Testis (tissue), 3 donors: ENCODE results near the gene FABP1. TPM values are rescaled to one million over a fixed set of nuclear protein-coding genes. Genes with fewer than 3 reads are reported as not detected.

Experiments used
- DNase-seq: peaks from one replicate; pipeline ENCODE4 v3.0.0-alpha.2; 2019
- H3K27ac ChIP-seq, 2 donors: fragments of 200-600 bp; sonication (generic); one replicate each; pipeline ENCODE4 v1.5.1; 2019
- H3K27me3 ChIP-seq: fragments of 200-600 bp; sonication (generic); one replicate; pipeline ENCODE4 v1.5.1; 2019
- H3K36me3 ChIP-seq: fragments of 200-600 bp; sonication (generic); one replicate; pipeline ENCODE4 v1.5.1; 2017; ENCODE audit warnings: low read depth; ENCODE audit errors: missing control alignments
- H3K4me1 ChIP-seq: fragments of 200-600 bp; sonication (generic); one replicate; pipeline ENCODE4 v1.5.1; 2019
- H3K4me3 ChIP-seq, 2 donors: fragments of 200-600 bp; sonication (generic); one replicate each; pipeline ENCODE4 v1.5.1; 2017 to 2019
- H3K9me3 ChIP-seq: fragments of 200-600 bp; sonication (generic); one replicate; pipeline ENCODE4 v1.5.1; 2017
- CTCF ChIP-seq, 3 experiments: fragments of 450-650 bp in 2 of 3; fragments of 200-600 bp in 1 of 3; sonication (generic) in 1 of 3; IDR thresholded peaks; one replicate each; pipeline ENCODE4 v1.5.1; 2016 to 2019; ENCODE audit warnings: antibody characterized with exemption in 3 of 3, mild to moderate bottlenecking in 2 of 3, moderate library complexity in 1 of 3
- POLR2A ChIP-seq: fragments of 450-650 bp; IDR thresholded peaks from one replicate; pipeline ENCODE4 v1.6.1; 2017; ENCODE audit warnings: antibody characterized with exemption, mild to moderate bottlenecking, moderate library complexity
- WGBS, 2 donors: methylation state at CpG; one replicate each; pipeline ENCODE4 v1.1.5; 2018; 5-methylcytosine and 5-hydroxymethylcytosine counted together
- intact Hi-C: fragments of 100-400 bp; cut with DNase I; formaldehyde crosslinking; loops from one replicate; pipeline ENCODE4 v1.15.1; 2023; ENCODE audit warnings: low total_unique reads
- polyA plus RNA-seq: library from polyadenylated mRNA; stranded (reverse); fragments of 350-450 nt; fragmentation: Illumina TruSeq; extraction: RNeasy Lipid Tissue Mini Kit (QIAGEN cat#74804); gene quantifications from one replicate; pipeline ENCODE4 v1.2.3, GENCODE V29; 2014; ENCODE audit warnings: low read depth, low replicate concordance; ENCODE audit not compliant: insufficient read depth
- total RNA-seq, 2 donors: library from RNA; depleted of rRNA; stranded (reverse); fragments of >200 nt; gene quantifications; one replicate each; pipeline ENCODE4 v1.2.3, GENCODE V29; 2016

The FABP1 gene
- total and polyA plus RNA-seq, 3 donors from 2014 or later = 0.99 to 4.9 TPM; not detected in 1

GRCh38 chr2:88099798-88100488, 27.9 kb downstream of the FABP1 start:
- TF ChIP-seq CTCF (IDR thresholded peaks at IDR 0.05) (no peak), POLR2A (no peak)
- no peak for DNase-seq
- Histone ChIP-seq H3K36me3 (no peaks in the 10 kb centered on the region), H3K4me1 (no peaks in the 10 kb centered on the region), H3K27me3 (no peaks in the 10 kb centered on the region), H3K9me3 (no peaks in the 10 kb centered on the region), H3K4me3 (no peak overlapping the region), H3K27ac (no peak overlapping the region)
- intact Hi-C loops = no loop called here
- WGBS, 2 donors = 37 to 51% methylated on average over 5 of the region's 5 CpGs

- H3K36me3 ChIP-seq = no peaks in the 10 kb centered on the region
- TF ChIP-seq POLR2A (no peak), CTCF (IDR thresholded peaks at IDR 0.05) (no peak)
- intact Hi-C loops = no loop called here
- H3K4me1 ChIP-seq = no peaks in the 10 kb centered on the region
- H3K9me3 ChIP-seq = no peaks in the 10 kb centered on the region
- H3K27me3 ChIP-seq = no peaks in the 10 kb centered on the region
- no peak for DNase-seq
- no peak overlapping the region for H3K27ac ChIP-seq
- H3K4me3 ChIP-seq = no peak overlapping the region
Observed at GRCh38 chr2:88098558-88098900, 29.3 kb downstream of the FABP1 start.

- Histone ChIP-seq H3K36me3 (no peaks in the 10 kb centered on the region), H3K27ac (no peak overlapping the region), H3K9me3 (no peaks in the 10 kb centered on the region), H3K4me3 (no peak overlapping the region), H3K4me1 (no peaks in the 10 kb centered on the region), H3K27me3 (no peaks in the 10 kb centered on the region)
- intact Hi-C loops = no loop called here
- WGBS, 2 donors = 73 to 74% methylated on average over 4 of the region's 4 CpGs
- DNase-seq = no peak
- no peak for TF ChIP-seq CTCF (IDR thresholded peaks at IDR 0.05)
- no peak for TF ChIP-seq POLR2A
Observed at GRCh38 chr2:88097891-88098557, 29.8 kb downstream of the FABP1 start.

GRCh38 chr2:88097192-88097591, 30.7 kb downstream of the FABP1 start:
- no peak for DNase-seq
- Histone ChIP-seq H3K9me3 (no peaks in the 10 kb centered on the region), H3K27me3 (no peaks in the 10 kb centered on the region), H3K4me3 (no peak overlapping the region), H3K36me3 (no peaks in the 10 kb centered on the region), H3K4me1 (no peaks in the 10 kb centered on the region), H3K27ac (no peak overlapping the region)
- TF ChIP-seq POLR2A (no peak), CTCF (IDR thresholded peaks at IDR 0.05) (no peak)
- intact Hi-C loops = no loop called here
- WGBS, 2 donors = 71 to 77% methylated on average over 3 of the region's 3 CpGs

- H3K36me3 ChIP-seq = no peaks in the 10 kb centered on the region
- H3K27me3 ChIP-seq = no peaks in the 10 kb centered on the region
- intact Hi-C loops = no loop called here
- no peaks in the 10 kb centered on the region for H3K4me1 ChIP-seq
- H3K4me3 ChIP-seq = no peak overlapping the region
- H3K9me3 ChIP-seq = no peaks in the 10 kb centered on the region
- TF ChIP-seq CTCF (IDR thresholded peaks at IDR 0.05) (no peak), POLR2A (no peak)
- H3K27ac ChIP-seq = no peak overlapping the region
- 83 to 94% methylated on average over 5 of the region's 5 CpGs for WGBS, 2 donors
- DNase-seq = no peak
Observed at GRCh38 chr2:88096708-88097107, 31.2 kb downstream of the FABP1 start.
